GM12891 (cell line): ENCODE results near the gene CASP4.

Experiments
- POLR2A ChIP-seq: IDR thresholded peaks from 2 replicates; pipeline ENCODE4 v1.6.1; 2011; ENCODE audit warnings: low read depth, low read length, control low read depth
- POLR2AphosphoS5 ChIP-seq: IDR thresholded peaks from 2 replicates; pipeline ENCODE4 v1.6.1; 2011; ENCODE audit warnings: low read depth, low read length, control low read depth

DNA sequence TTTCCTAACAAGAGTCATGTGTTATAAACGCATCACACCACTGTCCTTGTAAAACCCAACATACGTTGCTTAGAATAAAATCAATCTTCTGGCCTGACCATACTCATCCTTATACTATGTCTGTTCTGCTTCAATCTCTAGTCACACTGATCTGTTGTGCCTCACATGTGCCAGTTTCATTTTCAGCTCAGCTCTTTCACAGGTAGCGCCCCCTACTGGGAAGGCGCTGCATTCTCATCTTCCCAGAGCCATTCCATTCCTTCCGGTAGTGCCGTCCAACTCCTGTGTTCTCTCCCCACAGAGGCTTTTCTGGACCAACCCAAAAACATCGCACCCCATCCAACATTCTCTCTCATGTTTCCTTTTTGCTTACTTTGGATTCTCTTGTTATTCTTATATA, 32.4 kb upstream of the CASP4 start:
- no peak for TF ChIP-seq POLR2AphosphoS5
- no peak for TF ChIP-seq POLR2A
